HL-60 (cell line): ENCODE measurements around the gene NEBL.

Source experiments
- DNase-seq, 2 experiments: peaks; one replicate each; pipeline ENCODE4 v3.0.0-alpha.2; 2010 to 2020; ENCODE audit warnings: low read depth in 1 of 2, low spot score in 1 of 2
- H3K27ac ChIP-seq: fragments of 250-450 bp; sonication (Bioruptor Pico); replicated peaks from 2 replicates; pipeline ENCODE4 v1.5.1; 2020; ENCODE audit warnings: mild to moderate bottlenecking, moderate library complexity
- H3K27me3 ChIP-seq: fragments of 250-450 bp; sonication (Bioruptor Pico); 2 replicates; pipeline ENCODE4 v1.5.1; 2021; ENCODE audit warnings: mild to moderate bottlenecking, moderate library complexity; ENCODE audit not compliant: insufficient read depth, poor library complexity, severe bottlenecking
- H3K4me3 ChIP-seq: replicated peaks from 2 replicates; pipeline ENCODE4 v1.5.1; 2011; ENCODE audit warnings: mild to moderate bottlenecking, control low read depth, low read length; ENCODE audit not compliant: insufficient read depth
- GABPA ChIP-seq: IDR thresholded peaks from 2 replicates; pipeline ENCODE4 v1.6.1; 2012; ENCODE audit warnings: low read depth
- POLR2AphosphoS5 ChIP-seq: IDR thresholded peaks from 2 replicates; pipeline ENCODE4 v1.6.1; 2012; ENCODE audit warnings: low read depth
- REST ChIP-seq: IDR thresholded peaks from 2 replicates; pipeline ENCODE4 v1.6.1; 2012; ENCODE audit warnings: low read depth; ENCODE audit not compliant: insufficient replicate concordance
- SPI1 ChIP-seq: IDR thresholded peaks from 2 replicates; pipeline ENCODE4 v1.6.1; 2012; ENCODE audit warnings: low read depth, mild to moderate bottlenecking, borderline replicate concordance
- TF ChIP-seq, protein P1 (sequence below): IDR thresholded peaks from one replicate; pipeline ENCODE4 v1.5.1; 2011; ENCODE audit warnings: low read length, control low read depth, inconsistent platforms; ENCODE audit not compliant: insufficient read depth

The NEBL gene

DNA sequence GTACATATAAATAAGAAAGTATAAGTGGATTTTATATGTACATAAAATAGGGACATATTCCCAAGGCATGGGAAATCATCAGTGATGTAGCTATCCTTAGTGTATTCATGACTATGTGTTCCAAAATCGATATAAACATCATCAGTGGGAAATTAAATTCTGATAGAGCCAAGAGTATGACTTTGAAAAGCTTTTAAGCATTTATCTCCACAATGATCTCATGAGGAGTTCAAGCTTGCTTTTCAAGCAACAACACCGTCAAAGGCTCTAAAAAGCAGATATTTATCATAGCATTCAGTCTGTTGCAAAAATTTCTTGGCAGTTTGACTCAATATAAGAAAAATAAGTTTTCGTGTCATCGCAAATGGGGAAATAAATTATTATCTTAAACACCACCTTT, 14.5 kb upstream of the NEBL start:
- TF ChIP-seq GABPA: no peak
- no peak for TF ChIP-seq POLR2AphosphoS5
- TF ChIP-seq, protein P1, sequence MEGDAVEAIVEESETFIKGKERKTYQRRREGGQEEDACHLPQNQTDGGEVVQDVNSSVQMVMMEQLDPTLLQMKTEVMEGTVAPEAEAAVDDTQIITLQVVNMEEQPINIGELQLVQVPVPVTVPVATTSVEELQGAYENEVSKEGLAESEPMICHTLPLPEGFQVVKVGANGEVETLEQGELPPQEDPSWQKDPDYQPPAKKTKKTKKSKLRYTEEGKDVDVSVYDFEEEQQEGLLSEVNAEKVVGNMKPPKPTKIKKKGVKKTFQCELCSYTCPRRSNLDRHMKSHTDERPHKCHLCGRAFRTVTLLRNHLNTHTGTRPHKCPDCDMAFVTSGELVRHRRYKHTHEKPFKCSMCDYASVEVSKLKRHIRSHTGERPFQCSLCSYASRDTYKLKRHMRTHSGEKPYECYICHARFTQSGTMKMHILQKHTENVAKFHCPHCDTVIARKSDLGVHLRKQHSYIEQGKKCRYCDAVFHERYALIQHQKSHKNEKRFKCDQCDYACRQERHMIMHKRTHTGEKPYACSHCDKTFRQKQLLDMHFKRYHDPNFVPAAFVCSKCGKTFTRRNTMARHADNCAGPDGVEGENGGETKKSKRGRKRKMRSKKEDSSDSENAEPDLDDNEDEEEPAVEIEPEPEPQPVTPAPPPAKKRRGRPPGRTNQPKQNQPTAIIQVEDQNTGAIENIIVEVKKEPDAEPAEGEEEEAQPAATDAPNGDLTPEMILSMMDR: no peak
- no peak for TF ChIP-seq REST
- TF ChIP-seq SPI1: no peak
- Histone ChIP-seq H3K27me3 (no peaks in the 10 kb centered on the region), H3K27ac (no peak overlapping the region), H3K4me3 (no peak overlapping the region)
- DNase-seq: no peak

DNA sequence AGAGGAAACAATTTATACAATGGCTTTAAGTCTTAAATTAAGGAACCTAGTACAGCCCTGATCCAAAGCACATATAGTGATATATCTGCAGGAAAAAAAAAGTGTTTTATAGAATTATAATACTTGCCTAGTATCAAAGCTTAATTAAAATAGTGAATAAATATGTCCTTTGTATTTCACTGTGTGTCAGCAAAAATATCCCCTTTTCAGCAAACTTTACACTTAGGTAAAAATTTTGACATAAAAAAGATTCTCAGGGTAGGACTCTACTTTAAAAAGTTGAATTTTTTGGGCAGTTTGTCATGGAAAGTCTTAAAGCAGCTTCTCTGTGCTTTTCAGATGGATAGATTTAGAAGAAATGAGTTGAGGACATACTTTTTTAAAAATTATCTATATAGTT, 12.7 kb upstream of the NEBL start:
- TF ChIP-seq, protein P1: no peak
- TF ChIP-seq GABPA (no peak), POLR2AphosphoS5 (no peak), SPI1 (no peak), REST (no peak)
- H3K4me3 ChIP-seq: no peak overlapping the region
- H3K27ac ChIP-seq: no peak overlapping the region
- H3K27me3 ChIP-seq: no peaks in the 10 kb centered on the region
- no peak for DNase-seq

- no peak overlapping the region for H3K27ac ChIP-seq
- H3K4me3 ChIP-seq: no peak overlapping the region
- no peaks in the 10 kb centered on the region for H3K27me3 ChIP-seq
- no peak for DNase-seq
- TF ChIP-seq GABPA (no peak), SPI1 (no peak), POLR2AphosphoS5 (no peak), REST (no peak)
- TF ChIP-seq, protein P1: no peak
Measured at GRCh38 chr10:20908391-20908790, 11.3 kb upstream of the NEBL start.
